Measurements from ENCODE around the gene TUBA4B. TPM values are rescaled to one million over a fixed set of nuclear protein-coding genes. Genes with fewer than 3 reads are reported as not detected.
A peak's percentile ranks its signal among the peaks of the same experiment; 100 is the strongest.

TUBA4B gene
- total RNA-seq, 1 donor from 2014 or later: not detected

DNA sequence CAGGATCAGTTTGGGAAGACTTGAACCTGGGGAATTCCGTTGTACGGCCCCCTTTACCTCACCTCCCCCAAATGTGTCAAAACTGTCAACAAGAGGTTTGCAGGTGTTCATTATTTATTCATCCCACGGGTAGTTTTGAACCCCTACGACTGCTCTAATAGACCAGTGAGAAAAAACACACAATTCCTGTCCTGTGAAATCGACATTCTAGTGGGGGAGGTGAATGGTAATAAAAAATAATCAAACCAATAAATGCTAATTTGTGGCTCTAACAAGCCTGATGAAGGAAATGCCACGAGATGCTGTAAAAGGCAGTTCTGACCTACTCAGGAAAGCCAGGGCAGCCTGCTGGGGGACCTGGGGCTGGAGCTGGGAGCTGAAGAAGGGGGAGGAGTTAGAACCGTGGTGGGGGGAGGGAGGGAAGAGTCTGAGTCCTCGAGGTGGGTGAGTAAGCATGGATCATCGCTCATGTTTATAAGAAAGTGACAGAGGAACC lies 25.7 kb downstream of the TUBA4B start:
- intact Hi-C loops (cut with micrococcal nuclease): loop anchor here (1.0 to 2.0 kb wide), 10 partner anchors 16 to 881 kb away; partner anchors contain the start of genes ABCB6, ANKZF1, ATG9A and NHEJ1
- DNase-seq (ENCODE audit: low spot score): no peak

GRCh38 chr2:219279151-219279915 lies 26.3 kb downstream of the TUBA4B start, which contains the start of gene DNAJB2:
TSS of gene DNAJB2 (plus strand) at chr2:219279366. CDS start at chr2:219279834, 468 bp downstream.
- peaks cover 3% of the 10 kb centered on the region for H3K27me3 Mint-ChIP-seq (ENCODE audit: low read depth)
- H3K4me3 Mint-ChIP-seq (ENCODE audit: low read depth): peak within 1 kb of the TSS; percentile 85
- H3K27ac Mint-ChIP-seq: peak within 1 kb of the TSS; percentile 91
- DNase-seq (ENCODE audit: low spot score): peak; percentile 98
- intact Hi-C loops (cut with micrococcal nuclease): loop anchor here (1.0 to 2.0 kb wide), 10 partner anchors 15 to 882 kb away; partner anchors contain the start of genes ABCB6, ANKZF1, ATG9A and NHEJ1
- H3K4me1 Mint-ChIP-seq (ENCODE audit: low read depth): peaks cover 39% of the 10 kb centered on the region
- peaks cover 31% of the 10 kb centered on the region for H3K36me3 Mint-ChIP-seq (ENCODE audit: low read depth)
- no peaks in the 10 kb centered on the region for H3K9me3 Mint-ChIP-seq

More for the DNA sequence above, 25.7 kb downstream of the TUBA4B start:
- Mint-ChIP-seq H3K4me1 (ENCODE audit: low read depth) (peaks cover 39% of the 10 kb centered on the region), H3K27me3 (ENCODE audit: low read depth) (peaks cover 3% of the 10 kb centered on the region), H3K9me3 (no peaks in the 10 kb centered on the region), H3K36me3 (ENCODE audit: low read depth) (peaks cover 30% of the 10 kb centered on the region), H3K4me3 (ENCODE audit: low read depth) (peak overlapping the region; percentile 85), H3K27ac (peak overlapping the region; percentile 91)

DNA sequence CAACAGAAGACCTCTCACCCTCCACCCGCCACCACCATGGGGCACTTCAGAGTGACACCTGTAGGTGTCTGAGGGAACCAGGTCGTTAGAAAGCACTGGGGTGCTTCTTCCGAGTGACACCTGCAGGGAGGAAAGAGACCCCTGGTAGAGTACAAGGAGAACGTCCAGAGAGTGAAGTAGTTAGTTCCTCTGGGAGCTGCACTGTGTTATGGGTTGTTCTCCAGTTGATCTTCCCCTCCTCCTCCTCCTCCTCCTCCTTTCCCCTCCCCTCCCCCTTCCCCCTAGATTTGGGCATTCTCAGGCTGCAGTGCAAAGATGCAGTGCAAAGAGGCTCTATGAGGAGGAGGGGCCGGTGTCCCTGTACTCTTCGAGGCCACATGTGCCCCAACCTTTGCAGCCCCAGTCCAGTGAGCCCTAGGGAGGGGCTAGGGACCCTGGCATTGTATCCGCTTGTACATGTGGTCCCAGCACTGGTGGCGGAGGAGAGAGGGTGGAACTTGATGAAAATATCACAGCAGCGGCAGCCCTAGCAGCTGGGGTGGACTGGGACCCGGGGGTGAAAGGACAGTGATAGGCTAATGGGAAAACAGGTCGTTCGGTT lies 27.0 kb downstream of the TUBA4B start:
- Mint-ChIP-seq H3K36me3 (ENCODE audit: low read depth) (peaks cover 31% of the 10 kb centered on the region), H3K27me3 (ENCODE audit: low read depth) (no peaks in the 10 kb centered on the region), H3K4me1 (ENCODE audit: low read depth) (peaks cover 39% of the 10 kb centered on the region)

DNA sequence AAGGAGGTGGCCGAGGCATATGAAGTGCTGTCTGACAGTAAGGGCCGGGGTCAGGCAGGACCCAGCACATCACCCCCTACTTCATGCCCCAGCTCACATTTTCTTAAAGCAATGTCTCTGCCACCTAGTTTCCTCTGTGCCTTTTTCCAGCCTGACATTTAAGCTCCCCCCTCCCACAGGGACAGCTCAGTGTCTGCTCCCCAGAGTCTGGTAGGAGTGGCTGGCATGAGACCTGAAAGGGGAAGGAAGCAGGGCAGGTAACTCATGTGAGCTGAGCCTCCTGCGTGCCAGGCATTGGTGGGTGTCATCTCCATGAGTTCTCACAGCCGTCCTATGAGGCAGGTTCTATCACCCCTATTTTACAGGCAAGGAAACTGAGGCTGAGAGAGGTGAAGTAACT lies 27.6 kb downstream of the TUBA4B start:
- DNase-seq (ENCODE audit: low spot score): no peak
- Mint-ChIP-seq H3K27me3 (ENCODE audit: low read depth) (no peaks in the 10 kb centered on the region), H3K4me1 (ENCODE audit: low read depth) (peaks cover 39% of the 10 kb centered on the region), H3K4me3 (ENCODE audit: low read depth) (peak overlapping the region; percentile 85), H3K27ac (peak overlapping the region; percentile 91), H3K36me3 (ENCODE audit: low read depth) (peaks cover 34% of the 10 kb centered on the region), H3K9me3 (no peaks in the 10 kb centered on the region)
- intact Hi-C loops (cut with micrococcal nuclease): no loop called here

More for the DNA sequence above, 27.0 kb downstream of the TUBA4B start:
- no peaks in the 10 kb centered on the region for H3K9me3 Mint-ChIP-seq
- no peak for DNase-seq (ENCODE audit: low spot score)
- intact Hi-C loops (cut with micrococcal nuclease): loop anchor here (1.0 to 2.0 kb wide), 10 partner anchors 14 to 883 kb away; partner anchors contain the start of genes ABCB6, ANKZF1, ATG9A and NHEJ1
- peak overlapping the region; percentile 91 for H3K27ac Mint-ChIP-seq
- peak overlapping the region; percentile 85 for H3K4me3 Mint-ChIP-seq (ENCODE audit: low read depth)

- Mint-ChIP-seq H3K27me3 (ENCODE audit: low read depth) (no peaks in the 10 kb centered on the region), H3K27ac (no peak overlapping the region), H3K9me3 (no peaks in the 10 kb centered on the region), H3K4me1 (ENCODE audit: low read depth) (peaks cover 39% of the 10 kb centered on the region), H3K4me3 (ENCODE audit: low read depth) (no peak overlapping the region), H3K36me3 (ENCODE audit: low read depth) (peaks cover 41% of the 10 kb centered on the region)
- no peak for DNase-seq (ENCODE audit: low spot score)
- intact Hi-C loops (cut with micrococcal nuclease): no loop called here
Measured at GRCh38 chr2:219281588-219281987, 28.5 kb downstream of the TUBA4B start.

- intact Hi-C loops (cut with micrococcal nuclease): no loop called here
- DNase-seq (ENCODE audit: low spot score): no peak
- no peak overlapping the region for H3K27ac Mint-ChIP-seq
- peaks cover 35% of the 10 kb centered on the region for H3K4me1 Mint-ChIP-seq (ENCODE audit: low read depth)
- H3K36me3 Mint-ChIP-seq (ENCODE audit: low read depth): peaks cover 41% of the 10 kb centered on the region
- H3K27me3 Mint-ChIP-seq (ENCODE audit: low read depth): no peaks in the 10 kb centered on the region
- H3K9me3 Mint-ChIP-seq: no peaks in the 10 kb centered on the region
- H3K4me3 Mint-ChIP-seq (ENCODE audit: low read depth): no peak overlapping the region
Measured at GRCh38 chr2:219282375-219282774, 29.3 kb downstream of the TUBA4B start.

DNA sequence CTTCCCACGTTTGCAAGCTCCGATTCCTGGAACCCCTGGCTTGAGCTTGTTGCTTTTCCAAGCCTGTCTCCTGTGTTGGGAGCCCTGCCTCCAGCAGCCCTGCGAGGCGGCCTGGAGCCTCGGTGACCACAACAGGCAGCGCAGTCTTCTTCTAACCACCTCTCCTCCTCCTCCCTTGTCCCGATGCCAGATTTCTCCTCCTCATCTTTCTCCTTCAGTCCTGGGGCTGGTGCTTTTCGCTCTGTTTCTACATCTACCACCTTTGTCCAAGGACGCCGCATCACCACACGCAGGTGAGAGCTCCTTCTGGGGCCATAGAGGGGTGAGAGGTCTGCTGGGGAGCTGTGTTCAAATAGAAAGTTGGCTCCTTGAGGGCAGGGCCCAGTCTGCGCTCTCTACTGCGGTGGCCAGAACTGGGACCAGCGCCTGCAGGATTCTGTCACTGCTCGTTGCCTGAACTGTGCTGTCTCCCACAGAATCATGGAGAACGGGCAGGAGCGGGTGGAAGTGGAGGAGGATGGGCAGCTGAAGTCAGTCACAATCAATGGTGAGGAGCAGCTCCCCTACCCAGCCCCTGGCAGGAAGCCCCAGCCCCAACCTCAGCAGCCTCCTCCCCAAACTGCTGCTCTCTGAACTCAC lies 30.0 kb downstream of the TUBA4B start:
- intact Hi-C loops (cut with micrococcal nuclease): no loop called here
- DNase-seq (ENCODE audit: low spot score): no peak
- Mint-ChIP-seq H3K4me3 (ENCODE audit: low read depth) (no peak overlapping the region), H3K27me3 (ENCODE audit: low read depth) (no peaks in the 10 kb centered on the region), H3K4me1 (ENCODE audit: low read depth) (peaks cover 28% of the 10 kb centered on the region), H3K36me3 (ENCODE audit: low read depth) (peaks cover 41% of the 10 kb centered on the region), H3K27ac (peak overlapping the region; percentile 52), H3K9me3 (no peaks in the 10 kb centered on the region)

GRCh38 chr2:219284501-219285372 lies 31.7 kb downstream of the TUBA4B start:
- no peak for DNase-seq (ENCODE audit: low spot score)
- Mint-ChIP-seq H3K9me3 (no peaks in the 10 kb centered on the region), H3K27me3 (ENCODE audit: low read depth) (no peaks in the 10 kb centered on the region), H3K36me3 (ENCODE audit: low read depth) (peaks cover 41% of the 10 kb centered on the region), H3K4me3 (ENCODE audit: low read depth) (no peak overlapping the region), H3K4me1 (ENCODE audit: low read depth) (peaks cover 17% of the 10 kb centered on the region), H3K27ac (no peak overlapping the region)
- intact Hi-C loops (cut with micrococcal nuclease): no loop called here

GRCh38 chr2:219285373-219285735 lies 32.3 kb downstream of the TUBA4B start:
- Mint-ChIP-seq H3K36me3 (ENCODE audit: low read depth) (peaks cover 41% of the 10 kb centered on the region), H3K27me3 (ENCODE audit: low read depth) (no peaks in the 10 kb centered on the region), H3K27ac (no peak overlapping the region), H3K9me3 (no peaks in the 10 kb centered on the region), H3K4me3 (ENCODE audit: low read depth) (no peak overlapping the region), H3K4me1 (ENCODE audit: low read depth) (peaks cover 11% of the 10 kb centered on the region)
- no peak for DNase-seq (ENCODE audit: low spot score)
- intact Hi-C loops (cut with micrococcal nuclease): no loop called here

DNA sequence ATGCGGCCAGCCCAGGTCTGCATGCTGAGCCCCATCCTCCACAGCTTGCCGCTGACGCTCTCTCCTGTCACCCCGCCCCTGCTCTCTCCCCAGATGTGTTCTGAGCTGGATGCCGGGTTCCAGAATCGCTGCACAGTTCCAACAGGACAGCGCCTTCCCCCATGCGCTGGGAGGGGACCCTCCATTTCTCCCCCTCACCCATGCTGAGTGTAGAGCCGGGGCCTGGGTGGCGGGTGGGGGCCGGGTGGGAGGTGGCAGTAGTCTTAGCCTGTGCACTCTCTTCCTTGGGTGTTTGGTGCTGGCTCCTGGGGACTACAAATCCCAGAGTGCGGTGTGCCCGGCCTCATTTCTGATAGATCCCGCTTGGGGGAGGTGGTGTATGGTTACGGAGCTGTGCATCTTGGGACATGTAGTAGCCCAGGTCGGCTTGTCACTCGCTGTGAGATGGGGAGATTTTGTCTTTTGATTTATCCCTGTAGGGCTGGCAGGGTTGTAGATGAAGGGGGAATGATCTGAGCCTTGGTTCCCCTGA lies 32.9 kb downstream of the TUBA4B start:
- H3K4me1 Mint-ChIP-seq (ENCODE audit: low read depth): peaks cover 6% of the 10 kb centered on the region
- peaks cover 37% of the 10 kb centered on the region for H3K36me3 Mint-ChIP-seq (ENCODE audit: low read depth)
- no peaks in the 10 kb centered on the region for H3K27me3 Mint-ChIP-seq (ENCODE audit: low read depth)
- no peak overlapping the region for H3K4me3 Mint-ChIP-seq (ENCODE audit: low read depth)
- DNase-seq (ENCODE audit: low spot score): no peak
- intact Hi-C loops (cut with micrococcal nuclease): no loop called here
- no peak overlapping the region for H3K27ac Mint-ChIP-seq
- no peaks in the 10 kb centered on the region for H3K9me3 Mint-ChIP-seq

DNA sequence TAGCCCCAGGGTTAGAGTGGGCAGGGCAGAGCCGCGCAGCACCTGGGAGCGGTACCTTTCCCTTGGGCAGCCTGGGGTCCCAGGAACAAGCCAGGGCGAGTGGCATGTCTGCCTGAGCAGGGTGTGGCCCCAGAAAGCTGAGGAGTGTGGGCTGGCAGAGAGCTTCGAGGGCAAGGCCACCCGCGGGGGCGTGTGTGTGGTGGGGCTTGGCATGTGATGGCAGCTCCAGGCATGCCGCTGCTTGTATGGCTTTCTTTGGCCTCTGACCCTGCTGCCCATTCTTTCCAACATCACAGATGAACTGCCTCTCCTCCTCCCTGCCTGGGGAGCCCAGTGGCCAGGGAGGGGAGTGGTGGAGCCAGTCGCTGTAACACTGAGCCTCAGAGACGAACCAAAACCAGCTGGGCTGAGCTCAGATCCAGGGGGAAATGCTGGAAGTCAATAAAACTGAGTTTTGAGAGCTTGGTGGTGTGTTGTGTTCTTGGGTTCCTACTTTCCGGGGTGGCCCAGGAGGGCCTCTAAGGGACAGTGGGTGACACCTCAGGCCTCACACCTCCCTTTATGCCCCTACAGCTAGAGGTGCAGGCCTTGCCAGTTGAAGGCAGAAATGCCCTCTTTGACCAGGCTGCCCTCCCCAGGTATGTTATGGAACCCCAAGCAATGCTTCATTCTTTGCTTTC lies 33.5 kb downstream of the TUBA4B start:
- Mint-ChIP-seq H3K4me1 (ENCODE audit: low read depth) (peaks cover 3% of the 10 kb centered on the region), H3K36me3 (ENCODE audit: low read depth) (peaks cover 30% of the 10 kb centered on the region), H3K27me3 (ENCODE audit: low read depth) (no peaks in the 10 kb centered on the region), H3K27ac (no peak overlapping the region), H3K9me3 (no peaks in the 10 kb centered on the region), H3K4me3 (ENCODE audit: low read depth) (no peak overlapping the region)
- DNase-seq (ENCODE audit: low spot score): no peak
- intact Hi-C loops (cut with micrococcal nuclease): no loop called here
